Stimulated activated naive CD4-positive, alpha-beta T cell treated with Interleukin-2 at 50 U/mL for 16 hours (primary cell): ENCODE results near the gene OR52E1.
"Not testable (repeated sequence)": the region's sequence is repeated elsewhere in the genome, so short reads cannot be mapped to it uniquely, and the experiment has no call there.

ENCODE experiments used
- DNase-seq: peaks from one replicate; lab custom pipeline; 2025; lab: John Stamatoyannopoulos, UW

OR52E1 gene

DNA sequence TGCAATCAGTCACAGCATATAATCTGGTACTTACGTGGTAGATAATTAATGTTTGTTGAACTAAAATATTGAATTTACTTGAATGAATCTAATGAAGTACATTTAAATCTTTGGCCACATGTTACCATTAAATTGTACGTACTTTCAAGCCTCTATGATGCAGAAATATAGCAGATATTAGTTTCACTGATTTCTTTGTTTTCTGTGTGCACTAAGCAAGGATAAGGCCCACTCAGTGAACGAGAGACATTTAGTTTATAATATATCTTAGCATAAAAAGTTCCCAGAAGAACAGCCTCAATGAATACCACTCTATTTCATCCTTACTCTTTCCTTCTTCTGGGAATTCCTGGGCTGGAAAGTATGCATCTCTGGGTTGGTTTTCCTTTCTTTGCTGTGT lies at the start of gene OR52E1:
Gene OR52E1, plus strand, starts transcription at position 301 of the 400 bp plus-strand sequence.
- no peak for DNase-seq

DNA sequence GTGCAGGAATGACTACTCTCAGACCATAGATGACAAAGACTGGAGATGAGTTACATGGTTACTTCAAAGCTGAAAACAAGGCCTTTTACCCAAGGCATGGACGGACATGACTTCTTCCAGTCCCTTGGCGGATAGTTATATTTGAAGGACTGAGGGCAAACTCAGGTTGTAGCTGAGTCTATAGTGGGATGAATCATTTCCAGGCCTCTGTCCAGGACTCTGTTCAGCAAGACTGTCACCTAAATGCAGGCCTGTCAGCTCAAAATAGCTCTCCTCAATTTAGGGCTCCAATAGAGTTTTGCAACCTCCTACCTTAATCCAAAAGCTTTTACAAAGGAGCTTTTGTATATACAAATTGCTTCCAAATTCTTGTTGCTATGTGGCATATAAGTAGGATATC lies 47.4 kb upstream of the OR52E1 start:
- no peak for DNase-seq

DNA sequence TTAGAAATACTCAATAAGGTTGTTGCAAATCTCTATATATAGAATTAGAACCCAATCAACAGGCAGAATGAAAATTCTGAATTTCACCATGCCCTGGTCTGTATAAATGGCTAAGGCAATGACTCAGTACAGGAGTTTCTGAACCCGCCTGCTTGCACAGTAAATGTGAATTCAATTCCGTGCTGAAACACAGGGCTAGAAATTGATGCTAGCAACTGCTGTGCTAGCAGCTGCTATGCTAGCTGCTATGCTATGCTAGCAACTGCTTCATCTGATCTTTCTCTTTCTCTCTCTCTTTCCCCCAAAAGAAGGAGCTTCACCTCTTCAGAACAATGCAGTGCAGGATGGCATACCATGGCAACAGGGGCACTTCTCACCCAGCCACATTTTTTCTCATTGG lies 32.7 kb upstream of the OR52E1 start:
- no peak for DNase-seq

DNA sequence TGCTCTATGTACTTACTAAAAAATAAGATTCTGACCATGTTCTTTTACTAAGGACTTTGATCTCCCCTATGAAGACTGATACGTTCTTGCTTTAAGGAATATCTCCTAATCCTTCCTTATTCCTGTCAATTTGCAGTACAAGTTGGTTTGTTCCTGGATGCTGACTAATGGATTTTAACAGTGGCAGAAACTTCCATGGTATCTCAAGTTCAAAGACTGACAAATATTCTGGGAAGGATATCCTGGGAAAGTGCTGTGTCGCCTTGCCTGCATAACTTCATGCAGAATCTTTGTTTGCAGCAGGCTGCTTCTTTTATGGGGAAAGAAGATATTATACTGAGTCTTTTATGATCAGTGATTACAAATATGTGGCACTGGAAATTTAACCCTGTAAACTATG lies 31.4 kb upstream of the OR52E1 start:
- DNase-seq: no peak

DNA sequence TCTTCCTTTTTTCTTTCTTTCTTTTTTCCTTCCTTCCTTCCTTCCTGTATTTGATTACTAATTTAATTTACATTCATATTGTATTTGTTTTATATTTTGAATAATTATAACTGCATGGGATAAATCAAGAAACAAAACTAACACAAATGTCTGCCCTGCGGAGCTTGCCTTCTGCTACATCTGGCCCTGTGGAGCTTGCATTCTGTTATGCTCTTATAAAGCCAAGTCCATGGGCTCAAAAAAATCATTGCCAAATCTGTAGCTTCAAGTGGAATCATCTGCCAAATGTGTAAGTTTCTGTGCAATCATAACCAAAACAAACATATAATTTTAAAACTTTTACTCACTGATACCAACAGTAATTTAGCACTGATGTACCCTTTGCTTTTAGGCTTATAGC lies 31.0 kb upstream of the OR52E1 start:
- DNase-seq: no peak

DNA sequence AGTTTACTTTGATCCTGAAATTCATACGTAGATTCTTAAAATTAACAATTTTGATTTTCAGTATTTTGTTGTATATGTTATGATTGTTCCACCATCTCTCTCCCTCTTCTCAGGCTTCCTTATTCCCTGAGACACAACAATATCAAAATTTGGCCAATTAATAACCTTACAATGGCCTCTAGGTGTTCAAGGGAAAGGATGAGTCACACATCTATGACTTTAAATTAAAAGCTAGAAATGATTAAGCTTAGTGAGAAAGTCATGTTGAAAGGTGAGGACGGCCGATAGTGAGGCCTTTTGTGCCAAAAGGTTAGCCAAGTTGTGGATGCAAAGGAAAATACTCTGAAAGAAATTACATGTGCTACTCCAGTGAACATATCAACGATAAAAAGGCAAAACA lies 28.5 kb upstream of the OR52E1 start:
- no peak for DNase-seq

DNA sequence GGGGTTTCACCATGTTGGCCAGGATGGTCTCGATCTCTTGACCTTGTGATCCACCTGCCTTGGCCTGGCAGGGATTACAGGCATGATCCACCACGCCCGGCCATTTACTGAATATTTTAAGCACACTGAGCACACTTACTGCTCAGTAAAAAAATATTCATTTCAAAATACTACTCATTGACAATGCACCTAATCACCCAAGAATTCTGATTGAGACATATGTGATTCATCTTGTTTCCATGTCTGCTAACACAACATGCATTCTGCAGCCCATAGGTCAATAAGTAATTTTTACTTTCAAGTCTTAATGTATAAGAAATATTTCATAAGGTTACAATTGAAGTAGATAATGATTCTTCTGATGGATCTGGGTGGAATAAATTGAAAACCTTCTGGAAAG lies 27.3 kb upstream of the OR52E1 start:
- no peak for DNase-seq

DNA sequence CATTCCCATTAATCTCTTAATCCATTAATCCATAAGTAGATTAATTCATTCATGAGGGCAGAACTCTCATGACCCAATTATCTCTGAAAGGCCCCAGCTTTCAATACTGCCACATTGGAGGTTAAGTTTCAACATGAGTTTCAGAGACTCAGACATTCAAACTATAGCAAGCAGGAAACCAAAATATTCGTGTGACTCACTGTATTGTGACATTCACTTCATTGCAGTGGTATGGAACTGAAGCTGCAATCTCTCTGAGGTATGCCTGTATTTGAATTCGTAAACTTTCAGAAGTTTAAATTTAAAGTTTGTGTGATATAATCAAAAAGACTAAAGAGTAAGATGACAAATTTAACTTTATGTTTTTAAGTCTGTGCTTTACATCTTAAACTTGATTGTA lies 26.0 kb upstream of the OR52E1 start:
- DNase-seq: no peak

DNA sequence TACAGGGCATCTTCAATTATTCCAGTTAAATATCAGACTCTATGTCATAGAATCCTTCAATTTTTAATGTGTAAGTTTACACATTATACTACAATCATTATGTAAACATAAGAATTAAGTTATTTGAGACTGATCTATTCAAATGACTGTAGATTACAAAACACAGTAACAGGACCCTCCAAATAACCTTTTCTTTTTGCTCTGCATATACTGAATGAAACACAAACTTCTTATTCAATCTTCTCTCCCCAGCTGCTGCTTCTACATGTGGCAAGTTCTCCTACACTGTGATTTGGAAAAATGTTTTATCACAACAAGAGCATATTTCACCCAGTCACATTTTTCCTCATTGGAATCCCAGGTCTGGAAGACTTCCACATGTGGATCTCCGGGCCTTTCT lies 23.1 kb upstream of the OR52E1 start, which contains the start of gene OR52J3:
Gene OR52J3, plus strand, starts transcription at position 301 of the 400 bp plus-strand sequence. Its CDS starts 0 bp downstream, at position 301.
- DNase-seq: no peak

DNA sequence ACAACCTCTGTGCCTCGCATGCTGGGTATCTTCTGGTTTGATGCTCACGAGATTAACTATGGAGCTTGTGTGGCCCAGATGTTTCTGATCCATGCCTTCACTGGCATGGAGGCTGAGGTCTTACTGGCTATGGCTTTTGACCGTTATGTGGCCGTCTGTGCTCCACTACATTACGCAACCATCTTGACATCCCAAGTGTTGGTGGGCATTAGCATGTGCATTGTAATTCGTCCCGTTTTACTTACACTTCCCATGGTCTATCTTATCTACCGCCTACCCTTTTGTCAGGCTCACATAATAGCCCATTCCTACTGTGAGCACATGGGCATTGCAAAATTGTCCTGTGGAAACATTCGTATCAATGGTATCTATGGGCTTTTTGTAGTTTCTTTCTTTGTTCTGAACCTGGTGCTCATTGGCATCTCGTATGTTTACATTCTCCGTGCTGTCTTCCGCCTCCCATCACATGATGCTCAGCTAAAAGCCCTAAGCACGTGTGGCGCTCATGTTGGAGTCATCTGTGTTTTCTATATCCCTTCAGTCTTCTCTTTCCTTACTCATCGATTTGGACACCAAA lies 22.5 kb upstream of the OR52E1 start:
- DNase-seq: no peak

DNA sequence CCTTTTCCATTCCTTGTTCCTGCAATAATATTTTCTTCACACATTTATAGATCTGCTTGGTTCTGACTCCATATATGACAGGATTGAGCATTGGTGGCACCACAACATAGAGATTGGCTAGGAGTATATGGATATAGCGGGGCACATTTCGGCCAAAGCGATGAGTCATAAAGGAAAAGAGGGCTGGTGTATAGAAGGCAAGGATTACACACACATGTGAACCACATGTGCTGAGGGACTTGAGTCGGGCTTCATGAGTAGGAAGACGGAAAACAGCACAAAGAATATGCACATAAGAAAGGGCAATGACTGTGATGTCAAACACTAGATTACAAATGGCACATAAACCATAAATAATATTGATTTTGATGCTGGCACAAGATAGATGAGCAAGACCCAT lies 10.7 kb upstream of the OR52E1 start:
- not testable (repeated sequence) for DNase-seq

DNA sequence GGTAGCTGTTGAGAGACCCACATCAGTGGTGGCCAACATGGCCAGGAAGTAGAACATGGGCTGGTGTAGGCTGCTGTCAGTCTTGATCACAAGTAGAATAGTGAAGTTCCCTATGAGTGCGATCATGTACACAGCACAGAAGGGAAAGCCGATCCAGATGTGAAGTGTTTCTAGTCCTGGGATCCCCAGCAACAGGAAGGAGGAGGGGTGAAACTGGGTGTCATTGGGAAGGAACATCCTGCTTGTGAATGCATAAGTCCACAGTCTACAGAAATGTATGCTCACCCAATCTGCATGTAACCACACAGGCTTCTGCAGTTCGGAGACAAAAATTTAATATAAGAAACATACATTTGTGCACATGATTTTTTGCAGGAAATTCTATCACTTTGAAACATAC lies 10.0 kb upstream of the OR52E1 start, which contains the start of gene OR52E2:
Gene OR52E2, minus strand, starts transcription at position 237 of the 400 bp plus-strand sequence. Its CDS starts 0 bp downstream, at position 237.
- no peak for DNase-seq

DNA sequence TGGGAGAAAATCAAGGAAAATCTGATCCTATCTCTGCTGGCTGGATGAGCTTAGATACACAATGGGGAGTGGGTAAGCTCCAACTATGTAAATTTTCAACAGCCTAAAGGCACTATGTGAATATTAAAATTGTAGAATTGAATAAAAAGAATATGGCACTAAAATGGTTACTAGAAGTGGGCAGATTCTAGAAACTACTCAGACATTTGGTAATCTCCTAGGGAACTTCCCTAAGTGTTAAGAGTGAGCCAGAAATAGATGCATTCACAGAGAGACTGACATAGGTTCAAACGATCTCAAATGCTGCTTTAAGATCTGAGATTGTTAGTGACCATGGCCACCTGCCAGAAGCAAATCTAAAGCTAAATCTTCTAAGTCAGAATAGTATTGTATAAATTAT lies 4.3 kb upstream of the OR52E1 start:
- DNase-seq: no peak

DNA sequence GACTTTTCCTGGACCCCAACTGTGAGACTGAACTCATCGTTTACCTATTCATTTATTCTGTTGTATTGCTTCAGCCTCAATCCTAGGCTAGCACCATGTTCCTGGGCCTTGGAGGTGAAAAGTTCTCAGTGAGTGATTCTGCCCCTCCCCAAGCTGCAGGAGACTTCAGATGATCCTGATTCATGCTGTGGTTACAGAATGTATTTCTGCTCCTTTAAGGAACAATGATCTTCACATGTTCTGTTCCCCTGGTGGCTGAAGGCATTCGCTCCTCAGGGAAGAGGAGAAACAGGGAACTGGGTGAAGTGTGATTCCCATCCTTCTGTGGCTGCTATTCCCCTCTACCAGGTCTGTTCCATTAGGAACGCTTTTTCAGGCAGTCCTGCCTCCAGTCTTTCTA lies 2.4 kb downstream of the OR52E1 start:
- no peak for DNase-seq

DNA sequence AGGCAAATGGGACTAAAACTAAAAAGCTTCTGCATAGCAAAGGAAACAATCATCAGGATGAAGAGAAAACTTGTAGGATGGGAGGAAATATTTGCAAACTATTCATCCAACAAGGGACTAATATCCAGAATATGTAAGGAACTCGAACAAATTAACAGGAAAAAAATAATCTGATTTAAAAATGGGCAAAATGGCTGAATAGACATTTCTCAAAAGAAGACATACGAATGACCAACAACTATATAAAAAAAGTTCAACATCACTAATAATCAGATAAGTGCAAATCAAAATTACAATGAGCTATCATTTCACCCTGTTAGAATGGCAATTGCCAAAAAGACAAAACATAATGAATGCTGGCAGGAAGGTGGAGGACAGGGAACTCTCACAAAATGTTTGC lies 12.0 kb downstream of the OR52E1 start:
- no peak for DNase-seq

DNA sequence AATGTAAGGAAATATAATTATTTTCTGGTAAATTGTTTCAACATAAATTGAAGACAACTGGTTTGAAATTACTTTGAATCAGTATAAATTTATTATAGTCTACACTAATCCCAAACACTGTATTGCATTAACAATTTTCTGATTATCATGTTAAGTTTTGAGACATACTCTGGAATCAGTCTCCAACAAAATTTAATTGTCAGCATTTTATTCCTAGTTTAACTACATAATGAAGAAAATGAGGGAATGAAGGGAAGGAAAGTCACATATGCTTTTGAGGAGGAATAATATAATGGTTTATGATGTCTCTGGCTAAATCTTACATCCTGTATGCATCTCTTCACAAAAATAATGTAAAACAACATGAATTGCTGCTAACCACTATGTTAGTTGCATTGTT lies 14.2 kb downstream of the OR52E1 start:
- no peak for DNase-seq

DNA sequence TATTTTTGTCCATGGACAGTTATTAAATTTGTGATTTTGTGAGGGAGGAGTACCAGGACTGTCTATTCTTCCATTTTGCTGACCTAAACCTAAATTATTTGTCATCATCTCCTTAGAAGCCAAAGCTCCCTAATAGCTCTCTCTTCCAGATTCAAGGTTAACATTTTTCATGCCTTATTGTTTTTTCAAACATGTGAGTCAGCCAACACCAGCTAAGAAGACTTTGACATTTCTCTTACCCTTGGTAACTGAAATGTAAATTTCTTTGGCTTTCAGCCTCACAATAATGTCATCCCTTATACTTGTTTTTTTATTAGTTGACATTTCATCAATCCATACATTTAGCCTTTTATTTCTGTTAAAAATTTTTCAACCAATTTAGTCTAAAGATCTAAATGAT lies 19.2 kb downstream of the OR52E1 start:
- no peak for DNase-seq

DNA sequence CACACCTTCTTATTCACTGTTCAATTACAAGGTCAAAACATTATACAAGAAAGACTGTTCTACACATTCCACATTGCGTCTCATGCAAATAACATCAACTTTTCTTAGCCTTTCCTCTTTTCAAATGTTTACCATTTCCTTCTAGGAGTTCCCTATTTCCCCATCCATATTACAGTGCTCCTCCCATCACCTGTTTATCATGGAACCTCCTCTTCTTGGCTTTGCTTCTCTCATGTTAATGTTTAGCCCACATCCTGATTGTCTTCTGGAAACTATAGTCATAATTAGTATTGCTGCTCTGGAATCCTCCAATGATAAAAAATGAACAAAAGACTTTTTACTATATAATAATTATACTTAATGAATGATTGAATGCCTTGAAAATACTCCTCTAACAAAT lies 21.3 kb downstream of the OR52E1 start:
- no peak for DNase-seq

DNA sequence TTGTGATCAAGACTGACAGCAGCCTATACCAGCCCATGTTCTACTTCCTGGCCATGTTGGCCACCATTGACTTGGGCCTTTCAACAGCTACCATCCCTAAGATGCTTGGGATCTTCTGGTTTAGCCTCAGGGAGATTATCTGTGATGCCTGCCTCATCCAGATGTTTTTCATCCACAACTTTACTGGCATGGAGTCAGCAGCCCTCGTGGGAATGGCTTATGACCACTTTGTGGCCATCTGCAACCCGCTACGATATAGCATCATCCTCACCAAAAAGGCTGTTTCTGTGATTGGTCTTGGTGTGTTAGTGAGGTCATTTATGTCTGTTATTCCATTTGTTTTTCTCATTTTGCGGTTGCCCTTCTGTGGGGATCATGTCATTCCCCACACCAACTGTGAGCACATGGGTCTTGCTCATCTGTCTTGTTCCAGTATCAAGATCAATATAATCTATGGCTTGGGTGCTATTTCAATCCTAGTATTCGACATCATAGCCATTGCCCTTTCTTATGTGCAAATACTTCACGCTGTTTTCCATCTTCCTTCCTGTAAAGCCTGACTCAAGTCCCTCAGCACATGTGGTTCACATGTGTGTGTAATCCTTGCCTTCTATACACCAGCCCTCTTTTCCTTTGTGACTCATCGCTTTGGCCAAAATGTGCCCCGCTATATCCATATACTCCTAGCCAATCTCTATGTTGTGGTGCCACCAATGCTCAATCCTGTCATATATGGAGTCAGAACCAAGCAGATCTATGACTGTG lies 23.6 kb downstream of the OR52E1 start:
- DNase-seq: no peak

DNA sequence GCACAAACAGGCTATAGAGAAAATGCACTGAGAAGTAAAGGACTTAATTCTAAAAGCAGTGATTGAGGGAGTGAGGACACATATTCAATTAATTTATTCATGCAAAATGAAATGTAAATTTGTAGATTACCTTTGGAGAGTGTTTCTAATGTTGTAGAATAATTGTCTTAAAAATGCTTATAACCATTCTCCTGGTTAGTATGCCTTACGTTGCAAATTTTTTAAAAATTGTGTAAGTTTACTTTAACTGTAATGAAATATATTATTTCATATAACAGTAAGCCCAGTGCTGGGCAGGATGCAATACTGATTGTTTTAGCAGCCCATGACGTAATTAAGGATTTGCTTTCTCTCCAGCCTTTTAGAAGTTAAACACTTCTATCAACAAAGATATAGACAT lies 26.6 kb downstream of the OR52E1 start:
- DNase-seq: no peak

DNA sequence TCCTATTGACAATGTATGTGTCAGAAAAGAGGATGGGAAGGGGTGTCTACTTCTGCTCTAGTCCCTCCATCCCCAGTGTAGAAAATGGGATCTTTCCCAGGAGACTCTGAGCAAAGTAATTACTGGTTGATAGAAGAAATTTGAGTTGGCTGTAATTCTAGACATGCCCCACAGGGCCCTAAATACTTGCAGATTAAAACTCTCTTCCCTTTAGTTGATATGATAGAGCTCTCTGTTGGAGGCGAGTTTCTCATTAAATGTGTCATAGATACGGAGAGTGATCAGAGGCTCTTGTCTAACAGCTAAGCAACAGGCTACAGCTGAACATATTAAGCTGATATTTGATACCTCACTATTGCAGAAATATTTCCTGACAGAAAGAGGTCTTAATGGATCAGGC lies 32.9 kb downstream of the OR52E1 start:
- no peak for DNase-seq

DNA sequence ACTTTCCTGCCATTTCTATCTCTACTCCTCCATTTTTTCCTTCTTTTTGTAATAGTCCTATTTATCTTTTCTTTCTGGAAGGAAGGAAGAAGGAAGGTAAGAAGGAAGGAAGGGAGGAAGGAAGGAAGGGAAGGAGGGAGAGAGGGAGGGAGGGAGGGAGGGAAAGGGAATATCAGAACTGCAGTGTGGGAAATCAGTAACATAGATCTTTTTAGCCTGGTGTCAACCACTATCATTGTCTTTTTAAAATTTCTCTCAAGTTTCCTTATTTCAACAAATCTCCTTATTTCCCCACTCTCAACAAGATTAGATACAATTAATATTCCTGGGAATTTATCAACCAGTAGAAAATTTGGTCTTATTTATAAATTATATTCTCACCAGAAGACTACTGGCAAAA lies 33.7 kb downstream of the OR52E1 start:
- DNase-seq: no peak

DNA sequence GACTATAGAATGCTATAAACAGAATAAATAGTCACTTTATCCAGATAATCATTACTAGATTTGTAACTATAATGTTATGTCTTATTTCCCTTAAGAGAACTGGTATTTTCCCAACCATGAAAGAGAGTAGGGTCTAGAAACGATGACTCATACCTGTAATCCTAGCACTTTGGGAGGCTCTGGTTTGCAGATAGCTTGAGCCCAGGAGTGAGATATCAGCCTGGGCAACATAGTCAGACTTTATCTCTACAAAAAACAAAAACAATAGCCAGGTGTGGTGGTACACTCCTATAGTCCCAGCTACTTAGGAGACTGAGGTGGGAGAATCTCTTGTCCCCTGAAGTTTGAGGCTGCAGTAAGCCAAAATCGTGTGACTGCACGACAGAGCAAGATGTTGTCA lies 37.9 kb downstream of the OR52E1 start:
- DNase-seq: no peak

DNA sequence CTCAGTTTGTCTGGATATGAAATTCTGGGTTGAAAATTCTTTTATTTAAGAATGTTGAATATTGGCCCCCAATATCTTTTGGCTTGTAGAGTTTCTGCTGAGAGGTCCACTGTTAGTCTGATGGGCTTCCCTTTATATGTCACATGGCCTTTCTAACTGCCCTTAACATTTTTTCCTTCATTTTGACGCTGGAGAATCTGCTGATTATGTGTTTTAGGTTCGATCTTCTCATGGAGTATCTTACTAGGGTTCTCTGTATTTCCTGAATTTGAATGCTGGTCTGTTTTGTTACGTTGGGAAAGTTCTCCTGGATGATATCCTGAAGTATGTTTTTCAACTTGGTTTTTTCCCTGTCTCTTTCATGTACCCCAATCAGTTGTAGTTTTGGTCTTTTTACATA lies 46.0 kb downstream of the OR52E1 start:
- DNase-seq: no peak
